Ishikawa (cell line): ENCODE data around the gene SMYD3.

Source experiments
- CEBPB ChIP-seq: IDR thresholded peaks from 2 replicates; pipeline ENCODE4 v1.6.1; 2012
- CREB1 ChIP-seq: IDR thresholded peaks from 2 replicates; pipeline ENCODE4 v1.6.1; 2012; ENCODE audit warnings: low read depth
- EGR1 ChIP-seq: IDR thresholded peaks from 2 replicates; pipeline ENCODE4 v1.6.1; 2012
- EP300 ChIP-seq: IDR thresholded peaks from 2 replicates; pipeline ENCODE4 v1.6.1; 2012; ENCODE audit warnings: borderline replicate concordance
- FOXM1 ChIP-seq: IDR thresholded peaks from 2 replicates; pipeline ENCODE4 v1.6.1; 2012; ENCODE audit warnings: low read depth, borderline replicate concordance
- MAX ChIP-seq: IDR thresholded peaks from 2 replicates; pipeline ENCODE4 v1.6.1; 2012
- NFIC ChIP-seq: IDR thresholded peaks from 2 replicates; pipeline ENCODE4 v1.6.1; 2012
- RAD21 ChIP-seq: IDR thresholded peaks from 2 replicates; pipeline ENCODE4 v1.6.1; 2012; ENCODE audit warnings: low read depth
- REST ChIP-seq: IDR thresholded peaks from 2 replicates; pipeline ENCODE4 v1.6.1; 2012; ENCODE audit warnings: low read depth, mild to moderate bottlenecking
- TAF1 ChIP-seq: IDR thresholded peaks from 2 replicates; pipeline ENCODE4 v1.6.1; 2012; ENCODE audit warnings: low read depth, mild to moderate bottlenecking
- TCF12 ChIP-seq: IDR thresholded peaks from 2 replicates; pipeline ENCODE4 v1.6.1; 2012; ENCODE audit warnings: low read depth
- TEAD4 ChIP-seq: IDR thresholded peaks from 2 replicates; pipeline ENCODE4 v1.6.1; 2012
- USF1 ChIP-seq: IDR thresholded peaks from 2 replicates; pipeline ENCODE4 v1.6.1; 2012
- YY1 ChIP-seq: IDR thresholded peaks from 2 replicates; pipeline ENCODE4 v1.6.1; 2012; ENCODE audit warnings: low read depth
- ZBTB7A ChIP-seq: IDR thresholded peaks from 2 replicates; pipeline ENCODE4 v1.6.1; 2012; ENCODE audit warnings: low read depth

Gene SMYD3

GRCh38 chr1:246267426-246267825 is 239.7 kb downstream of the SMYD3 start:
- TF ChIP-seq YY1: no peak
- TF ChIP-seq ZBTB7A: no peak
- no peak for TF ChIP-seq EGR1
- TF ChIP-seq TAF1: no peak
- TF ChIP-seq REST: no peak
- TF ChIP-seq NFIC: no peak
- TF ChIP-seq FOXM1: no peak
- TF ChIP-seq TCF12: no peak
- no peak for TF ChIP-seq CEBPB
- no peak for TF ChIP-seq MAX
- TF ChIP-seq RAD21: no peak
- TF ChIP-seq EP300: no peak
- TF ChIP-seq CREB1: no peak
- no peak for TF ChIP-seq TEAD4
- no peak for TF ChIP-seq USF1

GRCh38 chr1:246265481-246265880 is 241.6 kb downstream of the SMYD3 start:
- TF ChIP-seq EGR1 (no peak), EP300 (no peak), FOXM1 (no peak)

GRCh38 chr1:246262281-246262680 is 244.8 kb downstream of the SMYD3 start:
- TF ChIP-seq EP300 (no peak), RAD21 (no peak), REST (no peak), TAF1 (no peak), ZBTB7A (no peak), CREB1 (no peak), MAX (no peak), CEBPB (no peak), EGR1 (no peak), TCF12 (no peak), USF1 (no peak), NFIC (no peak), YY1 (no peak), TEAD4 (no peak), FOXM1 (no peak)

GRCh38 chr1:246261639-246262038 is 245.4 kb downstream of the SMYD3 start:
- TF ChIP-seq RAD21: no peak
- no peak for TF ChIP-seq MAX
- TF ChIP-seq TAF1: no peak
- TF ChIP-seq FOXM1: no peak
- no peak for TF ChIP-seq EGR1
- no peak for TF ChIP-seq USF1
- no peak for TF ChIP-seq EP300
- TF ChIP-seq YY1: no peak
- TF ChIP-seq NFIC: no peak
- TF ChIP-seq CREB1: no peak
- TF ChIP-seq TCF12: no peak
- TF ChIP-seq CEBPB: no peak
- no peak for TF ChIP-seq TEAD4
- TF ChIP-seq ZBTB7A: no peak
- TF ChIP-seq REST: no peak
